ENCODE results near the gene AEN. TPM values are rescaled to one million over a fixed set of nuclear protein-coding genes. Genes with fewer than 3 reads are reported as not detected.
A peak's percentile ranks its signal among the peaks of the same experiment; 100 is the strongest.

The AEN gene
- total and polyA plus RNA-seq, 2 of the 8 experiments (the other 6 are each of a cell fraction or from before 2014, with no cell fraction given) = 112 to 122 TPM

DNA sequence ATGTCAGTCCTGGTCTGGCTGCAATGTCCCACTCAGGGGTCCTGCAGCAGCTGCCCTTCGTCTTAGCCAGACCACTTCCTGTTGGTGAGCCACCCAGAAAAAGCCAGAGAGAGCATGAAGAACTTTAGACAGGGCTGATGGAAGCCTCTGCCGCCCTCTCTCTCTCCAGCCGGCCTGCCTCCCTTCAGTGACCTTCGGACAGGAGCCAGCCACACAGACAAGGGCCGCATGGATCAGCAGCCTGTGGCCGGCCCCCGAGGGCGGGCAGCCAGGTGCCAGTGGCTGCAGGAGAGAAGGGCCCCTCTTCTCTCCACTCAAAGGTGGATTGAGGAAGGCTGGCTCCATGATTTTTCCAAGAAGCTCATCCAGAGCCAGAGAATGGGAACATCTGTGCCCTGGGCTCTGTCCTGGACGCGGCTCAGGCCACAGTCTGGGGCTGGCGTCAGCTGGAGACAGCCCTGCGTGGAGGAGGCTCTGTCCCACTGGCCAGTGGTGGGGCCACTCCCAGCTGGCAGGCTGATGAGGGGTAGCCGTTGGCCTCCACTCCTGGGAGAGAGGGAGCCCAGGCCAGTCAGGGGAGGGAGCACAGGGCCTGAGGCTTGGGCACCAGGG is 60.6 kb downstream of the AEN start:
- no peak overlapping the region; the same call in 1 of the 2 replicates for H4K8ac ChIP-seq (ENCODE audit: extremely low read depth, insufficient read depth, low read length)
- no peak overlapping the region for H2BK20ac ChIP-seq (ENCODE audit: low read length)
- no peak overlapping the region for H4K91ac ChIP-seq (replicated peaks; ENCODE audit: insufficient read length, low read length)
- peak overlapping the region; percentile 44; the same call in 1 of the 2 replicates for H2AFZ ChIP-seq (ENCODE audit: low read length)
- H3K27ac ChIP-seq (ENCODE audit: low read depth, low read length) = no peak overlapping the region
- H2BK120ac ChIP-seq (replicated peaks; ENCODE audit: low read depth, low read length) = no peak overlapping the region
- CTCF ChIA-PET (ENCODE audit: partially characterized antibody) = interaction anchor here (0.6 to 2.0 kb wide), 6 partner anchors 9 to 159 kb away, joined by 3 to 9 read pairs (median 5); partner anchors contain the start of gene ISG20
- no peak overlapping the region for H3K9ac ChIP-seq (replicated peaks in 1 of 4; ENCODE audit: extremely low read depth in 1 of 4, low read depth in 3 of 4, low read length in 3 of 4)
- no peaks in the 10 kb centered on the region for H3K79me1 ChIP-seq (ENCODE audit: low read depth, low read length)
- no peak for FAIRE-seq
- DNase-seq (ENCODE audit: low read depth in 1 of 2, low spot score in 2 of 2) = peak in 1 of 2 experiments; percentile 40
- 93% methylated on average over 13 of the region's 13 CpGs; no CpG with 5 or more reads in 1 of the 2 experiments for WGBS, 2 experiments (ENCODE audit: extremely low coverage in 1 of 2, insufficient coverage in 1 of 2, insufficient read length in 1 of 2, insufficient replicate concordance in 2 of 2, low coverage in 1 of 2, low lambda C conversion rate in 2 of 2, missing lambda C conversion rate in 1 of 2)
- no peak overlapping the region for H3K14ac ChIP-seq (ENCODE audit: insufficient read length)
- H2BK5ac ChIP-seq (ENCODE audit: low read depth, low read length) = no peak overlapping the region
- H2AK5ac ChIP-seq (ENCODE audit: low read depth, low read length) = no peak overlapping the region
- H4K5ac ChIP-seq (ENCODE audit: insufficient read length, low read depth, low read length) = no peak overlapping the region
- no peaks in the 10 kb centered on the region for H4K20me1 ChIP-seq (replicated peaks in 1 of 2; ENCODE audit: control insufficient read depth in 1 of 2, insufficient read depth in 2 of 2, low read length in 2 of 2)
- POLR2A ChIA-PET (ENCODE audit: partially characterized antibody) = interaction anchor here (1.1 kb wide), 1 partner anchor 43 kb away, joined by 4 read pairs; no protein-coding TSS in a partner anchor
- H3K4me3 ChIP-seq (ENCODE audit: extremely low read depth in 1 of 4, insufficient read depth in 2 of 4, low read depth in 3 of 4, low read length in 4 of 4) = no peak overlapping the region
- no peak overlapping the region for H3K23ac ChIP-seq (ENCODE audit: insufficient read length)
- H3K4ac ChIP-seq (replicated peaks; ENCODE audit: insufficient read length, low read depth, low read length) = no peak overlapping the region
- H2BK12ac ChIP-seq (ENCODE audit: low read depth, low read length) = no peak overlapping the region
- no peaks in the 10 kb centered on the region for H3K9me3 ChIP-seq (ENCODE audit: insufficient read depth in 2 of 2, low read depth in 1 of 2, low read length in 1 of 2)
- H3K4me1 ChIP-seq (replicated peaks in 1 of 4; ENCODE audit: control insufficient read depth in 3 of 4, insufficient read depth in 4 of 4, low read length in 3 of 4) = no peaks in the 10 kb centered on the region
- no peaks in the 10 kb centered on the region for H3K79me2 ChIP-seq (ENCODE audit: control insufficient read depth in 1 of 2, insufficient read depth in 2 of 2, low read length in 2 of 2)
- H3K4me2 ChIP-seq (ENCODE audit: insufficient read depth in 1 of 2, low read depth in 2 of 2, low read length in 2 of 2) = no peak overlapping the region
- H3K36me3 ChIP-seq (ENCODE audit: control insufficient read depth in 2 of 4, insufficient read depth in 4 of 4, low read length in 3 of 4) = no peaks in the 10 kb centered on the region
- 0 out of 2 replicates have a peak, but pooled peaks cover 1% of the 10 kb centered on the region for H3K23me2 ChIP-seq (ENCODE audit: low read depth, low read length)
- no peak overlapping the region for H3K56ac ChIP-seq (replicated peaks; ENCODE audit: insufficient read length, low read depth, low read length)
- H3K18ac ChIP-seq (ENCODE audit: extremely low read depth, low read length) = no peak overlapping the region
- no peak overlapping the region for H2BK15ac ChIP-seq (ENCODE audit: low read length)
- no peaks in the 10 kb centered on the region for H3K27me3 ChIP-seq (replicated peaks in 1 of 4; ENCODE audit: control insufficient read depth in 3 of 4, extremely low read depth in 1 of 4, insufficient read depth in 3 of 4, low read length in 3 of 4)
- no peak for TF ChIP-seq RNF2 (IDR thresholded peaks at IDR 0.05; ENCODE audit: borderline replicate concordance, low read depth, low read length, missing control alignments, poor library complexity, severe bottlenecking)
- TF ChIP-seq USF2 (IDR thresholded peaks at IDR 0.05; ENCODE audit: low read length) = no peak
- TF ChIP-seq ZNF274 (IDR thresholded peaks at IDR 0.05; ENCODE audit: borderline replicate concordance, extremely low read depth, low read length) = no peak
- TF ChIP-seq EZH2 (IDR thresholded peaks at IDR 0.05; ENCODE audit: low read depth, low read length, severe bottlenecking) = no peak
- TF ChIP-seq GABPA (IDR thresholded peaks at IDR 0.05; ENCODE audit: borderline replicate concordance, insufficient read depth, low read length) = no peak
- no peak for TF ChIP-seq HDAC6 (IDR thresholded peaks at IDR 0.05; ENCODE audit: low read depth, low read length)
- no peak for TF ChIP-seq GTF2F1 (IDR thresholded peaks at IDR 0.05; ENCODE audit: borderline replicate concordance, low read depth, low read length)
- no peak for TF ChIP-seq CTCF (IDR thresholded peaks at IDR 0.05; ENCODE audit: control extremely low read depth in 1 of 3, insufficient read depth in 1 of 3, low read depth in 1 of 3, low read length in 3 of 3)
